HepG2 (cell line): ENCODE measurements around the gene IL32. TPM values are rescaled to one million over a fixed set of nuclear protein-coding genes. Genes with fewer than 3 reads are reported as not detected.

Experiments used
- BCLAF1 ChIP-seq: fragments of 450-650 bp; IDR thresholded peaks from 2 replicates; pipeline ENCODE4 v1.6.1; 2017; ENCODE audit warnings: mild to moderate bottlenecking
- CEBPB ChIP-seq: IDR thresholded peaks from 2 replicates; pipeline ENCODE4 v1.6.1; 2011; ENCODE audit warnings: low read depth, low read length, improper control_type of control experiment, borderline replicate concordance
- DMTF1 ChIP-seq: sonication (generic); formaldehyde crosslinking; IDR thresholded peaks from 2 replicates; pipeline ENCODE4 v1.4.0; 2020; ENCODE audit warnings: mild to moderate bottlenecking, missing genetic modification reagents
- HMGXB4 ChIP-seq, 2 experiments: sonication (generic) in 1 of 2; formaldehyde crosslinking in 1 of 2; IDR thresholded peaks; 2 replicates each; pipeline versions ENCODE4 v1.4.0 to v1.6.1; 2018 to 2020; ENCODE audit warnings: missing genetic modification reagents in 2 of 2, borderline replicate concordance in 1 of 2, low read depth in 1 of 2, mild to moderate bottlenecking in 1 of 2, missing biosample characterization in 1 of 2
- KDM4B ChIP-seq: sonication (generic); formaldehyde crosslinking; IDR thresholded peaks from 2 replicates; pipeline ENCODE4 v1.4.0; 2020; ENCODE audit warnings: missing genetic modification reagents
- MTERF4 ChIP-seq: sonication (generic); formaldehyde crosslinking; IDR thresholded peaks from 2 replicates; pipeline ENCODE4 v1.8.0; 2023; ENCODE audit warnings: mild to moderate bottlenecking, missing genetic modification reagents
- SRY ChIP-seq: sonication (generic); formaldehyde crosslinking; IDR thresholded peaks from 2 replicates; pipeline ENCODE4 v1.8.0; 2022; ENCODE audit warnings: mild to moderate bottlenecking, missing genetic modification reagents
- TBX2 ChIP-seq: sonication (generic); formaldehyde crosslinking; IDR thresholded peaks from 2 replicates; pipeline ENCODE4 v1.5.0; 2020; ENCODE audit warnings: missing genetic modification reagents, mild to moderate bottlenecking, borderline replicate concordance
- TEAD2 ChIP-seq: sonication (generic); formaldehyde crosslinking; IDR thresholded peaks from 2 replicates; pipeline ENCODE4 v1.9.0; 2021; ENCODE audit warnings: missing genetic modification reagents
- TGIF2 ChIP-seq: IDR thresholded peaks from 2 replicates; pipeline ENCODE4 v1.6.1; 2016; ENCODE audit warnings: control low read depth, missing compliant biosample characterization
- THAP11 ChIP-seq: IDR thresholded peaks from 2 replicates; pipeline ENCODE4 v1.6.1; 2016; ENCODE audit warnings: missing biosample characterization, missing genetic modification reagents
- ZNF431 ChIP-seq: sonication (generic); formaldehyde crosslinking; IDR thresholded peaks from 2 replicates; pipeline ENCODE4 v1.9.0; 2022; ENCODE audit warnings: missing genetic modification reagents, low read depth, mild to moderate bottlenecking, borderline replicate concordance
- ZNF512 ChIP-seq: sonication (generic); formaldehyde crosslinking; IDR thresholded peaks from 2 replicates; pipeline ENCODE4 v1.4.0; 2020; ENCODE audit warnings: mild to moderate bottlenecking, missing genetic modification reagents
- ZSCAN5A ChIP-seq: sonication (generic); formaldehyde crosslinking; IDR thresholded peaks from 2 replicates; pipeline ENCODE4 v1.8.0; 2022; ENCODE audit warnings: mild to moderate bottlenecking, missing genetic modification reagents, borderline replicate concordance
- polyA plus RNA-seq, 8 experiments: library from polyadenylated mRNA; depleted of rRNA in 3 of 8; stranded (reverse) in 7 of 8; unstranded in 1 of 8; fragments of >200 nt; fragmentation: Illumina TruSeq in 4 of 8; extraction: Trizol in 4 of 8; gene quantifications; 2 replicates each; pipeline versions ENCODE4 v1.2.1 to v1.2.3, GENCODE V29; 2011 to 2016; ENCODE audit warnings: low read depth in 4 of 8, missing spikeins in 1 of 8, mixed read lengths in 1 of 8; ENCODE audit not compliant: insufficient read depth in 1 of 8
- total RNA-seq, 5 experiments: library from RNA; depleted of rRNA; stranded (reverse); fragments of >200 nt; fragmentation: Illumina TruSeq; extraction: Trizol; gene quantifications; 2 replicates each; pipeline ENCODE4 v1.2.3, GENCODE V29; 2016; ENCODE audit warnings: low read depth in 1 of 5

Gene IL32
- total and polyA plus RNA-seq, 2 of the 13 experiments (the other 11 are each of a cell fraction or from before 2014, with no cell fraction given) = 115 to 165 TPM

- no peak for TF ChIP-seq DMTF1 (CRISPR knock-in tag)
- no peak for TF ChIP-seq TEAD2 (CRISPR knock-in tag)
- TF ChIP-seq TBX2 (CRISPR knock-in tag) = 0 out of 2 replicates have a peak, but pooled peaks have one; percentile 8
- no peak for TF ChIP-seq ZNF431 (CRISPR knock-in tag)
- peak; percentile 15; the same call in 1 of the 2 replicates for TF ChIP-seq THAP11
- no peak for TF ChIP-seq ZSCAN5A (CRISPR knock-in tag)
- no peak for TF ChIP-seq CEBPB
- TF ChIP-seq HMGXB4 (CRISPR knock-in tag; IDR thresholded peaks at IDR 0.05; ENCODE audit: borderline replicate concordance in 1 of 2, low read depth in 1 of 2) = peak; percentile 83 to 84
- TF ChIP-seq ZNF512 (CRISPR knock-in tag) = no peak
- no peak for TF ChIP-seq KDM4B (CRISPR knock-in tag)
- TF ChIP-seq MTERF4 (CRISPR knock-in tag) = no peak
- TF ChIP-seq SRY = 0 out of 2 replicates have a peak, but pooled peaks have one; percentile 13
- TF ChIP-seq BCLAF1 = no peak
- TF ChIP-seq TGIF2 (CRISPR knock-in tag) = no peak
Observed at GRCh38 chr16:3087243-3088235, 22.1 kb downstream of the IL32 start (continued).
